Heart left ventricle (tissue), 16 donors: ENCODE results near the gene ARHGAP1. TPM values are rescaled to one million over a fixed set of nuclear protein-coding genes. Genes with fewer than 3 reads are reported as not detected.

Experiments
- ATAC-seq, 4 donors: fragments of 200-7000 bp; cut with Tn5 transposase; one replicate each; pipeline ENCODE4 v1.9.1; 2020 to 2022; ENCODE audit warnings: moderate library complexity in 4 of 4, mild to moderate bottlenecking in 3 of 4, moderate number of reproducible peaks in 1 of 4
- DNase-seq, 5 donors: peaks; one replicate each; pipeline ENCODE4 v3.0.0-alpha.2; 2020
- H3K27ac ChIP-seq, 12 donors: fragments of 200-600 bp; sonication (generic) in 4 of 12; one replicate each; pipeline versions ENCODE4 v1.5.0 to v1.8.0; 2016 to 2022; ENCODE audit warnings: mild to moderate bottlenecking in 2 of 12
- H3K27me3 ChIP-seq, 9 donors: fragments of 200-600 bp; sonication (generic) in 2 of 9; one replicate each; pipeline versions ENCODE4 v1.5.1 to v1.8.0; 2016 to 2022; ENCODE audit warnings: mild to moderate bottlenecking in 3 of 9
- H3K36me3 ChIP-seq, 9 donors: fragments of 200-600 bp; sonication (generic) in 2 of 9; one replicate each; pipeline versions ENCODE4 v1.5.0 to v1.8.0; 2018 to 2022; ENCODE audit warnings: mild to moderate bottlenecking in 2 of 9
- H3K4me1 ChIP-seq, 12 donors: fragments of 200-600 bp; sonication (generic) in 4 of 12; one replicate each; pipeline versions ENCODE4 v1.5.0 to v1.8.0; 2016 to 2022; ENCODE audit warnings: mild to moderate bottlenecking in 3 of 12
- H3K4me3 ChIP-seq, 12 donors: fragments of 200-600 bp; sonication (generic) in 4 of 12; one replicate each; pipeline versions ENCODE4 v1.5.0 to v1.8.0; 2017 to 2022; ENCODE audit warnings: mild to moderate bottlenecking in 9 of 12, moderate library complexity in 4 of 12
- H3K9me3 ChIP-seq, 12 donors: fragments of 200-600 bp; sonication (generic) in 4 of 12; one replicate each; pipeline versions ENCODE4 v1.5.0 to v1.8.0; 2016 to 2022; ENCODE audit warnings: mild to moderate bottlenecking in 1 of 12
- POLR2A ChIP-seq, 2 donors: fragments of 450-650 bp; IDR thresholded peaks; one replicate each; pipeline ENCODE4 v1.6.1; 2017; ENCODE audit warnings: antibody characterized with exemption in 2 of 2, mild to moderate bottlenecking in 2 of 2, moderate library complexity in 2 of 2
- WGBS, 4 donors: extraction: QIAGEN DNeasy Blood & Tissue Kit in 2 of 4; methylation state at CpG; one replicate each; pipeline versions ENCODE4 v1.1.5 to v1.1.7; 2013 to 2018; 5-methylcytosine and 5-hydroxymethylcytosine counted together
- intact Hi-C, 10 donors: fragments of 100-400 bp; cut with DNase I; formaldehyde crosslinking; loops; one replicate each; pipeline versions ENCODE4 v1.11.1 to v1.14.2; 2022
- polyA plus RNA-seq, 2 donors: library from polyadenylated mRNA; stranded (reverse); fragments of 200-250 nt; gene quantifications; one replicate each; pipeline ENCODE4 v1.2.3, GENCODE V29; 2013
- total RNA-seq, 9 donors: library from RNA; depleted of rRNA in 2 of 9; stranded (reverse); fragments of >200 nt in 2 of 9; fragmentation: NEBNext Ultra II Directional in 3 of 9; extraction: Animal tissue kit (Norgen Biotek cat#: 25700) in 3 of 9; gene quantifications; one replicate each; pipeline versions ENCODE4 v1.1.0 to v1.2.4, GENCODE V29; 2016 to 2023
- TF ChIP-seq, protein P1 (sequence below), 12 donors: fragments of 200-600 bp; sonication (generic) in 4 of 12; IDR thresholded peaks; one replicate each; pipeline versions ENCODE4 v1.5.0 to v1.8.0; 2018 to 2022; ENCODE audit warnings: antibody characterized with exemption in 12 of 12, mild to moderate bottlenecking in 5 of 12
- donor health status: ischemic (EF 13 %, LVEDD 7.1; RV severe dilation, severe dysfunction).
- donor health status: healthy with polysubstance abuse.
- donor health status: DM: no; HTN: yes; CAD: no.
- donor health status: DM: no; HTN: no; CAD: no.
- donor health status: ischemic (EF 25% LVEDD 6.9; RV normal size, moderate dysfunction).
- donor health status: ischemic (EF 25% LVEDD 5.7; RV mildly dilated, moderate dysfunction).
- donor health status: healthy.
- donor health status: DM: yes; HTN: yes; CAD: no.
- donor health status: ischemic (EF 35%, LVEDD 5.7; RV mildly dilated, moderate dysfunction).
- donor health status: nonischemic (EF 11% LVEDD 7.7; RV severe dilation, severe dysfunction).
- donor health status: DM: yes; HTN: yes; CAD: no.
- donor health status: PGD.
- donor health status: ischemic (EF 29% LVEDD 5.4; RV normal size, mild dysfunction).
- donor health status: nonischemic (EF 23%, LVEDD 6.1; RV moderate dilation, normal function).

Gene ARHGAP1
- total and polyA plus RNA-seq, 11 donors = 38.8 to 309 (median 75.3) TPM

DNA sequence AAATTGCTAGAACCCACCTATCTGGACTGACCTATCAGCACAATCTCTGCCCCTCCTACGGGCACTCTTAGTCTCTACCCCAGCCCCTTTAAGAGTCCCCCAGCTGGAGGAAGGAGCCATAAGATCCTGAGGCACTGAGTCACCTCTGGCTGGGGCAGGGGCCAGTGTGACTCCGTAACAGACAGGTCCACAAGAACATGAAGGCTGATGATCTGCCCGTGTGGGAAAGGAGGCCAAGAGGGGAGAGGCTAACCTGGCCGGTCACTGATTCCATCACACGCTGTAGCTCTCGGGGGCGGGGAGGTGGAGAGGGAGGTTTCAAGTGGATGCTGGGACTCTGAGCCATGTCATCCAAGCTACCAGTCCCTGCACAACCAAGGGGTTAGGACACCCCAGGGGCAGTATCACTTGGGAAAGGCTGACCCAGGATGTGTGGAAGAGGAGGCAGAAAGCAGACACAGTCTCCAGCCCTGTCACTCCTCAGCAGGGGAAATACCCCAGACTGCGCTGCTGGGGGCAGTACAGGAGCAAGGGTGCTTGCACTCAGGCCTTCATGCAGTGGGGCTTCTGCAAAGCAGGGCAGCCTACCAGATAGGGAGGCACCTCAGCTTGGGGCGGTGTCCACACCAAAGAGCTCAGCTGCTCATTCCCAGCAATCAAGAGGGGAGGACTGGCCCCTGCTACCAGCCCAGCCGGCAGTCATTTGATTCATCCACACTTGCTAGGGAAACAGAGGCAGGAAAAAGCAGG, 22.3 kb downstream of the ARHGAP1 start:
- intact Hi-C loops = no loop called here
- TF ChIP-seq POLR2A (IDR thresholded peaks at IDR 0.05) = no peak
- TF ChIP-seq, protein P1, sequence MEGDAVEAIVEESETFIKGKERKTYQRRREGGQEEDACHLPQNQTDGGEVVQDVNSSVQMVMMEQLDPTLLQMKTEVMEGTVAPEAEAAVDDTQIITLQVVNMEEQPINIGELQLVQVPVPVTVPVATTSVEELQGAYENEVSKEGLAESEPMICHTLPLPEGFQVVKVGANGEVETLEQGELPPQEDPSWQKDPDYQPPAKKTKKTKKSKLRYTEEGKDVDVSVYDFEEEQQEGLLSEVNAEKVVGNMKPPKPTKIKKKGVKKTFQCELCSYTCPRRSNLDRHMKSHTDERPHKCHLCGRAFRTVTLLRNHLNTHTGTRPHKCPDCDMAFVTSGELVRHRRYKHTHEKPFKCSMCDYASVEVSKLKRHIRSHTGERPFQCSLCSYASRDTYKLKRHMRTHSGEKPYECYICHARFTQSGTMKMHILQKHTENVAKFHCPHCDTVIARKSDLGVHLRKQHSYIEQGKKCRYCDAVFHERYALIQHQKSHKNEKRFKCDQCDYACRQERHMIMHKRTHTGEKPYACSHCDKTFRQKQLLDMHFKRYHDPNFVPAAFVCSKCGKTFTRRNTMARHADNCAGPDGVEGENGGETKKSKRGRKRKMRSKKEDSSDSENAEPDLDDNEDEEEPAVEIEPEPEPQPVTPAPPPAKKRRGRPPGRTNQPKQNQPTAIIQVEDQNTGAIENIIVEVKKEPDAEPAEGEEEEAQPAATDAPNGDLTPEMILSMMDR (IDR thresholded peaks at IDR 0.05) = no peak
- 77 to 83% (median 80%) methylated on average over 9 to 10 of the region's 10 CpGs for WGBS, 4 donors
- no peak for DNase-seq
- Histone ChIP-seq H3K4me1 (peaks cover 4 to 49% (median 40%) of the 10 kb centered on the region in 12 donors), H3K36me3 (peaks cover 0 to 79% (median 66%) of the 10 kb centered on the region in 9 donors), H3K27ac (peak overlapping the region in 7 of 12 donors; percentile 5 to 82 (median 43)), H3K27me3 (no peaks in the 10 kb centered on the region), H3K4me3 (no peak overlapping the region), H3K9me3 (no peaks in the 10 kb centered on the region)
- ATAC-seq = no peak

DNA sequence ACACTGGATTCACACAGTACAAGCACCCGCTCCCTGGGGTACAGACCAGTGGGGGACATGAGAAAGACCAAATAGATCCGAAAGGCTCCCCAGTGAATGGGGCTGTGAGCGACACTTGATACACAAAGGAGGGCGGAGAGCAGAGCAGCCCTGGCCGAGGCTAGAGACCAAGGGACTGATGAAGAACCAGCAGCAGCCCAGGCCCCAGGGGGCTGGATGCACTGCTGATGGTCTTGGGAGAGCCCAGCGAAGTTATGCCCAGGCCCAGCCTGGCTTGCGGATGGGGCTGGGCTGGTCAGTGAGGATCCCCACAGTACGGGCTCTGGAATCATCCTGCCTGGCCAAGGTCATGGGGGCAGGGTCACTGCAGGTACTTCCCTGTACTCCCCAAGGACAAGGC, 23.2 kb downstream of the ARHGAP1 start:
- no peaks in the 10 kb centered on the region for H3K9me3 ChIP-seq
- DNase-seq (no peak), ATAC-seq (no peak)
- H3K27me3 ChIP-seq = no peaks in the 10 kb centered on the region
- peak overlapping the region in 11 of 12 donors; percentile 28 to 91 (median 63) for H3K27ac ChIP-seq
- peaks cover 0 to 79% (median 67%) of the 10 kb centered on the region in 9 donors for H3K36me3 ChIP-seq
- 70 to 78% (median 71%) methylated on average over 6 to 8 of the region's 8 CpGs for WGBS, 4 donors
- peaks cover 4 to 56% (median 39%) of the 10 kb centered on the region in 12 donors for H3K4me1 ChIP-seq
- H3K4me3 ChIP-seq = no peak overlapping the region
- intact Hi-C loops = no loop called here
- TF ChIP-seq, protein P1 (IDR thresholded peaks at IDR 0.05) = no peak
- no peak for TF ChIP-seq POLR2A (IDR thresholded peaks at IDR 0.05)

DNA sequence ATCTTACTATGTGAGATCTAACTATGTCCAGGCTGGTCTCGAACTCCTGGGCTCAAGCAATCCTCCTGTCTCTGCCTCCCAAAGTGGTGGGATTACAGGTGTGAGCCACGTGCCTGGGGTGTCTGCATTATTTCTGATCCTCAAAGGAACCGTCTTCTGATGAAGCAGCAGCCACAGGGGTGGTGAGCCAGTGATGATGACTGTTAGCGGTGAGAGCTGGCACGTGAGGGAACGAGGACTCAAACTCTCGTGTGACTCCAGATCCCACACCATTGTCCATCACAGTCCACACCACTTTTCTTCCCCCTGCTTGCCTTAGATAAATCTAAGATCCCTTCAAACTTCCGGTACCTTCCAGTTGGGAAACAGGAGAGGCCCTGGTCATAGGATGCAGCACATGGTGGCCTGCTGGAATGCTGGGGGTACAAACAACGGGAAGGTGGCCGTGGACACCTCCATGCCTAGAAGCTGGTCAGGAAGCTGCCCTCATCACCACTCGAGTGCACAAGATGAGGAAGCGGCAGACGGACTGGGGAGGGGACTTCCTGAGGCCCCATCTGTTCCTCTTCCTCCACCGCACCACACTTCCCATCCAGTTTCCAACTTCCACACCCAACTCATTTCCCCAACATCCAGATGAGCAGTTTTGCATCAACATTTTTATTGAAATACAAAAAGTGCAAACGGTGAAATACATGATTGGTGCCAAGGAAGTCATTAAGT, 23.8 kb downstream of the ARHGAP1 start:
- intact Hi-C loops = no loop called here
- ATAC-seq (peak in 1 of 4 donors; percentile 22), DNase-seq (peak in 3 of 5 donors; percentile 59 to 74 (median 69))
- peaks cover 0 to 79% (median 68%) of the 10 kb centered on the region in 9 donors for H3K36me3 ChIP-seq
- WGBS, 4 donors = 67 to 73% (median 71%) methylated on average over 15 of the region's 15 CpGs
- TF ChIP-seq POLR2A (IDR thresholded peaks at IDR 0.05) = no peak
- TF ChIP-seq, protein P1 (IDR thresholded peaks at IDR 0.05) = no peak
- no peaks in the 10 kb centered on the region for H3K27me3 ChIP-seq
- H3K27ac ChIP-seq = peak overlapping the region in 11 of 12 donors; percentile 9 to 91 (median 70)
- no peak overlapping the region for H3K4me3 ChIP-seq
- peaks cover 4 to 62% (median 39%) of the 10 kb centered on the region in 12 donors for H3K4me1 ChIP-seq
- H3K9me3 ChIP-seq = no peaks in the 10 kb centered on the region

DNA sequence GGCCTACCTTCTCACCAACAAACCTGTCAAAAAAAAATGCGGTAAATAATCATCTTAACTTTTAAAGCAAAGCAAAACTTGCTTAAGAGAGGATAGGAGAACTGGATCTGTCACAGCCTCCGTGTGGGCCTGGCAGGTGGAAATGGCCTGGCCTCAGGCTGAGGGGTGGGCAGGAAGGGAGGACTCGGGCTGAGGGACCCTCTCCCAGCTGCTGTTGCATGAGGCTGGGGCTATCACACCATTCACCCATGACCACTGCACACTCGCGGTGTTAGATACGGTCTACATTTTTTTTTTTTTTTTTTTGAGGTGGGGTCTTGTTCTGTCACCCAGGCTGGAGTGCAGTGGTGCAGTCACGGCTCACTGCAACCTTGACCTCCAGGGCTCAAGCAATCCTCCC, 24.5 kb downstream of the ARHGAP1 start:
- WGBS, 4 donors = 88 to 92% (median 90%) methylated on average over 7 of the region's 7 CpGs
- intact Hi-C loops = no loop called here
- no peak for ATAC-seq
- Histone ChIP-seq H3K27ac (peak overlapping the region; percentile 63 to 91 (median 78)), H3K4me1 (peaks cover 4 to 69% (median 39%) of the 10 kb centered on the region in 12 donors), H3K27me3 (no peaks in the 10 kb centered on the region), H3K36me3 (peaks cover 0 to 79% (median 68%) of the 10 kb centered on the region in 9 donors), H3K4me3 (no peak overlapping the region), H3K9me3 (no peaks in the 10 kb centered on the region)
- DNase-seq = no peak
- TF ChIP-seq, protein P1 (IDR thresholded peaks at IDR 0.05) = no peak
- no peak for TF ChIP-seq POLR2A (IDR thresholded peaks at IDR 0.05)
